Measurements from ENCODE around the gene TERT.

DNA sequence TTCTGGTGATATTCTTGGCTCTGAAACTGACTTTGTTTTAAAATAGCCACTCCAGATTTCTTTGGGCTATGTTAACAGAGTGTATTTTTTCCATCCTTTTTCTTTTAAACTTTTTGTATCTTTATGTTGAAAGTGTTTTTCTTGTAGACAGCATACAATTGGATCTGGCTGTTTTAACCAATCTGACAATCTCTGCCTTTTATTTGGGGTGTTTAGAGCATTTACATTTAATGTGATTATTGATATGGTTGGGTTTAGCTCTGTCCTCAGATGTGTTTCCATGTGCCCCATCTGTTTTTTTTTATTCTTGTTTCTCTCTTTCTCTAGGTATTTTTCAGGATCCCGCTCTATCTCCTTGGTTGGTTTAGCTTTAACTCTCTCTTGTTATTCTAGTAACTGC, 59.0 kb downstream of the TERT start:
- TF ChIP-seq, protein P1, sequence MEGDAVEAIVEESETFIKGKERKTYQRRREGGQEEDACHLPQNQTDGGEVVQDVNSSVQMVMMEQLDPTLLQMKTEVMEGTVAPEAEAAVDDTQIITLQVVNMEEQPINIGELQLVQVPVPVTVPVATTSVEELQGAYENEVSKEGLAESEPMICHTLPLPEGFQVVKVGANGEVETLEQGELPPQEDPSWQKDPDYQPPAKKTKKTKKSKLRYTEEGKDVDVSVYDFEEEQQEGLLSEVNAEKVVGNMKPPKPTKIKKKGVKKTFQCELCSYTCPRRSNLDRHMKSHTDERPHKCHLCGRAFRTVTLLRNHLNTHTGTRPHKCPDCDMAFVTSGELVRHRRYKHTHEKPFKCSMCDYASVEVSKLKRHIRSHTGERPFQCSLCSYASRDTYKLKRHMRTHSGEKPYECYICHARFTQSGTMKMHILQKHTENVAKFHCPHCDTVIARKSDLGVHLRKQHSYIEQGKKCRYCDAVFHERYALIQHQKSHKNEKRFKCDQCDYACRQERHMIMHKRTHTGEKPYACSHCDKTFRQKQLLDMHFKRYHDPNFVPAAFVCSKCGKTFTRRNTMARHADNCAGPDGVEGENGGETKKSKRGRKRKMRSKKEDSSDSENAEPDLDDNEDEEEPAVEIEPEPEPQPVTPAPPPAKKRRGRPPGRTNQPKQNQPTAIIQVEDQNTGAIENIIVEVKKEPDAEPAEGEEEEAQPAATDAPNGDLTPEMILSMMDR (IDR thresholded peaks at IDR 0.05; ENCODE audit: poor library complexity, severe bottlenecking), result no peak
- no peak for TF ChIP-seq SMC3 (conservative IDR thresholded peaks at IDR 0.05; ENCODE audit: poor library complexity)
- TF ChIP-seq POLR2AphosphoS5 (IDR thresholded peaks at IDR 0.05), result no peak
- TF ChIP-seq EZH2 (IDR thresholded peaks at IDR 0.05; ENCODE audit: borderline replicate concordance, insufficient read depth, low read length, poor library complexity, severe bottlenecking), result no peak
- TF ChIP-seq RAD21 (conservative IDR thresholded peaks at IDR 0.05), result no peak
- TF ChIP-seq, protein P2, sequence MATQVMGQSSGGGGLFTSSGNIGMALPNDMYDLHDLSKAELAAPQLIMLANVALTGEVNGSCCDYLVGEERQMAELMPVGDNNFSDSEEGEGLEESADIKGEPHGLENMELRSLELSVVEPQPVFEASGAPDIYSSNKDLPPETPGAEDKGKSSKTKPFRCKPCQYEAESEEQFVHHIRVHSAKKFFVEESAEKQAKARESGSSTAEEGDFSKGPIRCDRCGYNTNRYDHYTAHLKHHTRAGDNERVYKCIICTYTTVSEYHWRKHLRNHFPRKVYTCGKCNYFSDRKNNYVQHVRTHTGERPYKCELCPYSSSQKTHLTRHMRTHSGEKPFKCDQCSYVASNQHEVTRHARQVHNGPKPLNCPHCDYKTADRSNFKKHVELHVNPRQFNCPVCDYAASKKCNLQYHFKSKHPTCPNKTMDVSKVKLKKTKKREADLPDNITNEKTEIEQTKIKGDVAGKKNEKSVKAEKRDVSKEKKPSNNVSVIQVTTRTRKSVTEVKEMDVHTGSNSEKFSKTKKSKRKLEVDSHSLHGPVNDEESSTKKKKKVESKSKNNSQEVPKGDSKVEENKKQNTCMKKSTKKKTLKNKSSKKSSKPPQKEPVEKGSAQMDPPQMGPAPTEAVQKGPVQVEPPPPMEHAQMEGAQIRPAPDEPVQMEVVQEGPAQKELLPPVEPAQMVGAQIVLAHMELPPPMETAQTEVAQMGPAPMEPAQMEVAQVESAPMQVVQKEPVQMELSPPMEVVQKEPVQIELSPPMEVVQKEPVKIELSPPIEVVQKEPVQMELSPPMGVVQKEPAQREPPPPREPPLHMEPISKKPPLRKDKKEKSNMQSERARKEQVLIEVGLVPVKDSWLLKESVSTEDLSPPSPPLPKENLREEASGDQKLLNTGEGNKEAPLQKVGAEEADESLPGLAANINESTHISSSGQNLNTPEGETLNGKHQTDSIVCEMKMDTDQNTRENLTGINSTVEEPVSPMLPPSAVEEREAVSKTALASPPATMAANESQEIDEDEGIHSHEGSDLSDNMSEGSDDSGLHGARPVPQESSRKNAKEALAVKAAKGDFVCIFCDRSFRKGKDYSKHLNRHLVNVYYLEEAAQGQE (IDR thresholded peaks at IDR 0.05; ENCODE audit: borderline replicate concordance), result no peak

All from neural cell (in vitro differentiated cells).